GM18519 (cell line): ENCODE measurements around the gene SPATA18.
"Not testable (repeated sequence)": the region's sequence is repeated elsewhere in the genome, so short reads cannot be mapped to it uniquely, and the experiment has no call there.

Experiments used
- ATAC-seq: cut with Tn5 transposase; IDR thresholded peaks from one replicate; pipeline ENCODE4 v1.9.1; 2021; ENCODE audit warnings: mild to moderate bottlenecking, moderate library complexity; ENCODE audit not compliant: unreplicated experiment, low FRiP score

Gene SPATA18

GRCh38 chr4:52105276-52105675, 54.2 kb downstream of the SPATA18 start:
- no peak for ATAC-seq

GRCh38 chr4:52106191-52106590, 55.1 kb downstream of the SPATA18 start:
- no peak for ATAC-seq

GRCh38 chr4:52106660-52107059, 55.6 kb downstream of the SPATA18 start:
- ATAC-seq, result no peak

- no peak for ATAC-seq
These were observed 56.2 kb downstream of the SPATA18 start for GRCh38 chr4:52107336-52107735.

- ATAC-seq, result no peak
These were observed 56.6 kb downstream of the SPATA18 start for GRCh38 chr4:52107745-52108144.

- no peak for ATAC-seq
These were observed 59.1 kb downstream of the SPATA18 start for GRCh38 chr4:52110171-52110570.

GRCh38 chr4:52111995-52112394, 60.9 kb downstream of the SPATA18 start:
- no peak for ATAC-seq

GRCh38 chr4:52112411-52112810, 61.3 kb downstream of the SPATA18 start:
- no peak for ATAC-seq

GRCh38 chr4:52116641-52117040, 65.5 kb downstream of the SPATA18 start:
- no peak for ATAC-seq

GRCh38 chr4:52126226-52126625, 75.1 kb downstream of the SPATA18 start:
- no peak for ATAC-seq

- no peak for ATAC-seq
These were observed 75.9 kb downstream of the SPATA18 start for GRCh38 chr4:52126966-52127365.

GRCh38 chr4:52135171-52135570, 84.1 kb downstream of the SPATA18 start:
- ATAC-seq, result no peak

GRCh38 chr4:52137152-52137551, 86.0 kb downstream of the SPATA18 start:
- ATAC-seq, result not testable (repeated sequence)

- ATAC-seq, result no peak
These were observed 91.7 kb downstream of the SPATA18 start for GRCh38 chr4:52142816-52143215.

- no peak for ATAC-seq
These were observed 92.7 kb downstream of the SPATA18 start for GRCh38 chr4:52143815-52144214.

- no peak for ATAC-seq
These were observed 93.3 kb downstream of the SPATA18 start for GRCh38 chr4:52144372-52144771.
